Measurements from ENCODE around the gene HNRNPH3.

Gene HNRNPH3

DNA sequence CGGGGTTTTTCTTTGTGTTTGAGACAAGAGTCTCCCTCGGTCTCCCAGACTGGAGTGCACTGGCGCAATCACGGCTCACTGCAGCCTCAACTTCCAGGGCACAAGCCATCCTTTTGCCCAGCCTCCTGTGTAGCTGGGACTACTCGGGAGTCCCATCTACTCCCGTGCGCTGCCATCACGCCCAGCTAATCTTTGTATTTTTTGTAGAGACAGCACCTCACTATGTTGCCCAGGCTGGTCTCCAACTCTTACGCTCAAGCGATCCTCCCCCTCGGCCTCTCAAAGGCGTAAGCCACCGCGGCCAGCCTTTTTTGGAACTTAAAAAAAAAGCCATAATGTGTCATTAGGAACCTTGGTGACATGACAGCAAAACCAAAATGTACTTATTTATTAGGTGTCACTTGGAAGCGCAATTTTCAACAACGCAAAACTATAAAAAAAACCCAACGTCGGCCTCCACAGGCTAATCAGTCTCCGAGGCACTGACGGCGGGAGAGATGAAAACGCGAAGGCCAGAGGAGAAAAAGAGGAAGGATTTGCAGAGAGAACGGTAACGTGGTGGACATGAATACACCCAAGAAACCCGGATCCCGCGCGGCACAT is 911 bp upstream of the HNRNPH3 start:
- peak; percentile 6 for DNase-seq (ENCODE audit: low read depth)

DNA sequence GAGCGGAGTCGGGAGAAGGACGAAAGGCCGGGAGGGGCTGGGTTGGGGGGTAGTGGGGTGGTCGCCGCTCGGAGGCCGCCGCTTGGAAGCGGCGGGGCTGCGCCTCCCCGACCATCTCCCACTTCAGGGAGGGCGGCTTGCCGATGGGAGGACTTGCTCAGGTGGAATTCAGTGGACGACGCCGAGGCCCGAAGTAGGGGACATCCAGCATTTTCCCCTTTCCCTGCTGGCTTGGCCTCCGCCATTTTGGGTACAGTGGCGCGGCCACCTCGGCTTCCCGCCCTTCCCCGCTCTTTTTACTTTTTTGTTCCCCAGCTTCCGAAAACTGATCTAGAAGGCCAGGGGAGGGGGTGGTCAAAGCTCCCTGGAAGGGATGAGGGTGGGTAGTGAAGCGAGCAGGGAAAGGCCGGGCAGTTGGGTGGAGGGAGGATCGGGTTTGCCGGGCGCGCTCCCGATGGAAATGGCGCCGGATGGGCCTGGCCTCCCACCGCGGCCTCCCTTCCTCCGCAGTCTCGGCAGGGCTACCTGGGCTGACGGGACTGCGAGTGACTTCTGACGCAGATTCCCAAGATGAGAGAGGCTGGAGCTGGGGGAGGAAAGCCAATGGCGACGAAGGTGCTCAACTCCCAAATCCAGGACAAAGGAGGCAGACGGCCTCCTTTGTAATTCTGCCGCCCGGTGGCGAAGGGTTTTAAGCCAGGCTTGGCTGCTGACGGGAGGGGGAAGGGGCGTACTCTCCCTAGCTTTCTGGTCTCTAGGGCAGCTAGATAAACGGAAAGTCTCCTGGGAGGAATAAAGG is 594 bp downstream of the HNRNPH3 start, which contains the start of gene PBLD:
Gene PBLD, minus strand, starts transcription at position 670 of the 799 bp plus-strand sequence. CDS start 26,084 bp downstream, outside the sequence.
- peak; percentile 61 for DNase-seq (ENCODE audit: low read depth)

DNA sequence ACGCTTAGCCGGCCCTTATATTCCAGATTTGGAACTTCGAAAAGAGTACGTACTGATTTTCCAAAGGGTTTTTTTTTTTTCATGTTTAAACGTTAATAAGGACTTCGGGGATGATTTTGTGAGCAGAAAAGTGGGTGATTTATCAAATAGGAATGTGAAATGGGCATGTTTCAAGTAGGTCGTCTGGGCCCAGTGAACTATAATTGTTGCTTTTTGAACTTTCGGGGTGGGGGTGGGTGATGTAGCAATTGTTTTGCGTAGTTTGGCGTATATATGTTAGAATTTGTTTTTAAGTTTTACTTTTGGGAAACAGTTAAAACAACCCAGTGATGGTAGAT is 1.2 kb downstream of the HNRNPH3 start:
- DNase-seq (ENCODE audit: low read depth), result no peak

DNA sequence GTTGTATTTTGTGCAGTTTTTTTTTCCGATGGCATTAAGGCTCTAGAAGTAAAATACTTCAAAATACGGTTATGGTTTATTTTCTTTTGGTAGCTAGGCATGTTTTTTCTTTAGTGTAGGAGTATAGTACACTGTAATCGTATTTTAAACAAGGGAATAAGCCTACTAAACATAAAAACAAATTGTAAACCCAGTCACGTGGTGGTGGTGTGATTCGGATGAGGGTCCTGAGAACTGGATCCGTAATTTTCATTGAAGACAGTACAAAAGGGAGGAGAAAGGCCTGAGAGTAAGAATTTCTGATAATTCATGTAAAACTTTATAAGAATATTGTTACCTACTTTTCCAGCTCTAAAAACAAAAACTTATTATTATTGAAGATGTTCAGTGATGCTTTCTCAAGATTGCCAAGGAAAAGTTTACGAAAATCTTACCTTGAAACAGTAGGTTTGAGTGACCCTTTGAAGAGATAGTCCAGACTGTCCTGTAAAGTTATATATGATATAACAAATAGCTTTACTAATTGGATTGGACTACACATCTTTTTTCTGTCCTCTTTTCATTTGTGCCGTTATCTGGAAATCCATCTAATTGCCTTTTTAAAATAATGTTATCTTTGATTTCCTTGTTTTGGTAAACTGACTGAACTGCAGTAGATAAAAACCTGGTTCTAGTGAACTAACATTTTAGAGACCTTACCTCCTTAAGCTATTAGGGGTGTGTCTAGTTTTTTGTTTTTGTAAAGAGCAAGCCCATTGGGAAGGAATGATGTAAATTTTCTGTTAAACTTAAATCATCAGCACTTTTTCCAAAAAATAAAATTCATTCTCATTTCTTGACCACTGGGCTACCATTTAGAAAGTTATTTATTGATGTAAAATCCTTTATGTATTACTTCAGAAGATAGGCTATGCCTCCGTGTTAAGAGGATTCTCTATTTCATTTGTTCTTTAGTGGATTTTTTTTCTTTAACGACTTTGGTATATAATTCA is 1.9 kb downstream of the HNRNPH3 start:
- no peak for DNase-seq (ENCODE audit: low read depth)

DNA sequence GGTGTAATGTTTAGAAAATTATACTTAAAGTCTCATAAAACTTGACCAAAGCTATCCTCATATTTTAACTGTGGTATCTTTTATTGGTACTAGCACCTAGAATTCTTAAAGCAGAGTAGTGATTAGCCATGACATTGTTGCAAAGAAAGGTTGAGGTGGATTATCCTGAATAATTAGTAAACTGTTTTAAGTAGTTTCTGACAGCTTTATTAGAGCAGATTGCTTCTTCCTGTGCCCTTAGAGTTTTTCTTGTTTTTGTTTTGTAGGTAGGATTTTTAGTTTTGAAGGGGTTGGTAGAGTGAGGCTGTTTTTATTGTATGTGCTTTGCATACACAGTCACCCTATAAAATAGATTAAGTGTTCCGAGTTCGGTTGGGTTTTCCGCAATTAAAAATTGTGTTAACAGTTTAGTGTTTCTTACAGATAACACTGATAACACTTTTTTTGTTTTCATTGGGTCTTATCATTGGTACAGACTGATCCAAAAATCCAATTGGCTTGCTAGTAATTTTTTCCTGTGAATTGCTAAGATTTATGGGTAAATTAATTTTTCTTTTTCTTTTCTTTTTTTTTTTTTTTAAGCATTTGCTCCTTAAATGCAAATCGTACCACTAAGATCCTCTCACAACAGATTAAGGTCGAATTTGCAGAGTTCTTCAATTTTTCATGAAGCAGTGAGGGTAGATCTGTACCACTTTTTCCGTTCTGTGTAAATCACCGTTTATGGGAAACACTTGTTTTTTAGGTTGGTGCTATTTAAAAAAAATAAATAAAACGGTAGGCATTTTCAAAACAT is 3.0 kb downstream of the HNRNPH3 start:
- DNase-seq (ENCODE audit: low read depth), result no peak

DNA sequence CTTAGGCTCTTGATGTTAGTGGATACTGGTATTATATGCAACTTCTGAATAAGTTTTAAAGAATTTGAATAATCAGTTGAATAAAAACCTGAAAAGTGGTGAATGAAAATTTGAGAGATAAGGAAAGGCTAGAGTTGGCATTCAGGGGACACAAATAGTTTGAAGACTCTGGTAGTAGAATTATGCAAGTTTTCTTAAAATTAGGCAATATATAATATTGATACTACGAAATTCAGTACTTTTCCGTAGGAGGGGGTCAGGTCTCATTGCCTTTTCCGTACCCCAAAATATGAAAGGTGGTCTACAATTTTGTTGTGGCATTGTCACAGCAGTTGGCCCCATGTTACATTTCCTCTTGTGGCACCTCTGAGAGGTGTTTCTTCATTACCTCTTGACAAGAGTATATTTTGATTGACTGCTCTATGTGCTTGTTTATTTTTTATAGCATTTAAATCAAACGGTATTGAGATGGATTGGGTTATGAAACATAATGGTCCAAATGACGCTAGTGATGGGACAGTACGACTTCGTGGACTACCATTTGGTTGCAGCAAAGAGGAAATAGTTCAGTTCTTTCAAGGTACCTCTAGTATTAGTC is 5.0 kb downstream of the HNRNPH3 start:
- DNase-seq (ENCODE audit: low read depth), result no peak

DNA sequence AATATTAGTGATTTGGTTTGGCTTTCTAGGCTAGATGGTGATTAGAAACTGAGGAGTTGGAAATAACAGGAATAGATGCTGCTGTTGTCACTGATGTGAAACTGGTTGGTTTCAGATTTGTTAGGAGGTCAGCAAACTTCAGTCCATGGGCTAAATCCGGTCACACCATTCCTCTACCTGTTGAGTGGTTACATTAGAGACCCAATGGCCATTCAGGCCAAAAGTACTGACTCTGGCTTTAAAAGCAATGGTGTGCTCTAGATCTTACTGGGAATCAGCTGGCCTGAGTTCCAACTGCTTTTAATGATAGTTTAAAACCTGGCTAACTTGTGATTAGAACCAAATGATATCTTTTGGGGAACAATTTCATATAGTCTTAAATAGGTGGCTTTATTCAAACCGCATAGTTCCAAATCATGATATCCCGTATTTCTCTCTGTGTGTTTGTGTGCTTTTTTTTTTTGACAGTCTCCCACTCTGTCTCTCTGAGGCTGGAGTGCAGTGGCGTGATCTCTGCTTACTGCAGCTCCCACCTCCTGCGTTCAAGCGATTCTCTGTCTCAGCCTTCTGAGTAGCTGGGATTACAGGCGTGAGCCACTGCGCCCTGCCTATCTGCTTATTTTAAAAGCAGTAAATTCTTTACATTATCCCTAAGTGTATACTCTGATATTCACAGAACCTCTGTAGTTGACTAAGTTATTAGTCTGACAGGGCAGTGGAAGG is 8.7 kb downstream of the HNRNPH3 start:
- DNase-seq (ENCODE audit: low read depth), result no peak

DNA sequence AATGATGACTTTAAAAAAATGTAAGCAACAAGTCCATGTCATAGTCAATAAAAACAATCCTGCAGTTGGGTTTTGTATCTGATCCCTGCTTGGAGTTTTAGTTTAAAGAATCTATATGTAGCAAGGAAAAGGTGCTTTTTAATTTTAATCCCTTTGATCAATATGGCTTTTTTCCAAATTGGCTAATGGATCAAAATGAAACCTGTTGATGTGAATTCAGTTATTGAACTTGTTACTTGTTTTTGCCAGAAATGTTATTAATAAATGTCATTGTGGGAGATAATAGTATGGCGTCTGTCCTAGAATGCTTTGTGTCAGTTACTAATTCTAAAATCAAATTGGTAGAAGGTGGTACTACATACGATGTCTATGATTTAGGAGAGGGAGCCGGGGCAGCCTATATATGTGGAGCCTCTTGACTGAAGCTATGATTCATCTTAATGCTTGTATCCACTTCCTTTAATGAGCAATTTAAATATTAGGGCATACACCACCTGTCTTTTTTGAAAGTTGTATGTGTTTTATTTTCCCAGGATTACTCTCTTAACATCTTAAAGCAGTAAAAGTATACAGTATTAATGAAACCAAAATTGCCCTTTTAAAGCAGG is 11.1 kb downstream of the HNRNPH3 start:
- DNase-seq (ENCODE audit: low read depth), result no peak

DNA sequence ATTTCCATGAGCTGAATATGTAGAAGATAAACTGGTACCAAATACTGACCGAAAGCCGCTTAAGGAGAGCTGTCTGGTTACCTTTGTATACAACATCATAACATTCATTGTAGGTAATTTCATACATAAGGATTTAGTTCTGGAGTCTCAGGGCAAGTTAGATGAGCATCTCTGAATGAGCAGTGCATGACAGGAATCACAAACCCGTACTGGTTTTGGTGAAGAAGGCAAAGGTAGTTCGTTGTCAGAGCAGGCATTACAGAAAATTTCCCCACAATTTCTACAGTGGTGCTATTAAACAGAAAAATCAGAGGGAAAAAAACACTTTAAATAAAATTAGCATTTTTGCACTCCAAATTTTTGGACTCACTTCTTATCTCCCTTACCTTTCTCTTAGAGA is 13.8 kb downstream of the HNRNPH3 start:
- DNase-seq (ENCODE audit: low read depth), result no peak

DNA sequence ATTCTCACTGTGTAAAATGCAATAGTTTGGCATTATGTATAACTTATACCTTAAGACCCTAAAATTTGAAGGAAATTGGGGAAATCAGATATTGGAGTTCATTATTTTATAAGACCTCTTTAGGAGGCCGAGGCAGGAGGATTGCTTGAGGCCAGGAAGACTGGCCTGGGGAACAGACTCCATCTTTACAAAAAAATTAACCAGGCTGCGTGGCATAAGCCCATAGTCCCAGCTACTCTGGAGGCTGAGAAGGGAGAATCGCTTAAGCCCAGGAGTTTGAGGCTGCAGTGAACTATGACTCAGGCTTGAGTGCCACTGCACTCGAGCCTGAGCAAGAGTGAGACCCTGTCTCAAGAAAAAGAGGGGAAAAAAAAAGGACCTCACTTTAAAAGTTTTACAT is 14.9 kb downstream of the HNRNPH3 start:
- DNase-seq (ENCODE audit: low read depth), result no peak

DNA sequence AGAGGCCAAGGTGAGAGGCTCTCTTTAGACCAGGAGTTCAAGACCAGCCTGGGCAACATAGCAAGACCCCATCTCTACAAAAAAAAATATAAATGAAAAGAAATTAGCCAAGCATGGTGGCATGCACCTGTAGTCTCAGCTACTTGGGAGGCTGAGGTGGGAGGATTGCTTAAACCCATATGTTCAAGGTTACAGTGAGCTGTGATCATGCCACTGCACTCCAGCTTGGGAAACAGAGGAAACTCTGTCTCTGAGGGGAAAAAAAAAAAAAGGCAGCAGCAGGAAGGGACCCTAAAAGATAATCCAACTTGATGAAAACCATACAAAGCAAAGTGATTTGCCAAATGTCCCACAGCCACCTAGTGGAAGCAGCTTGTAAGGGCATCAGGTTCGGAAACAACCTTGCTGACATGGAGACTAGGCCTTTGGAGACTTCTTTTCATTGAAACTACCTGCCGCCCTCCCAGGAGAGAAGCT is 16.4 kb downstream of the HNRNPH3 start:
- DNase-seq (ENCODE audit: low read depth), result peak; percentile 36

DNA sequence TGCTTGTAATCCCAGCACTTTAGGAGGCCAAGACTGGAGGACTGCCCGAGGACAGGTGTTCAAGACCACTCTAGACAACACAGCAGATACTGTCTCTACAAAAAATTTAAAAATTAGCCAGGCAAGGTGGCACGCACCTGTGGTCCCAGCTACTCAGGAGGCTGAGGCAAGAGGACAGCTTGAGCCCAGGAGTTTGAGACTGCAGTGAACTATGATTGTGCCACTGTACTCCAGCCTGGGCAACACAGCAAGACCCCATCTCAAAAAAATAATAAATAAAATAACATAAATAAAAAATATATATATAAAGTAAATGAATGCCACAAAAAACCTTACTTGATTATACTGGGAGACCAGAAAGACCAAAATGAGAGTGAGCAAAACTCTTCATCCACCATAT is 21.7 kb downstream of the HNRNPH3 start:
- no peak for DNase-seq (ENCODE audit: low read depth)

DNA sequence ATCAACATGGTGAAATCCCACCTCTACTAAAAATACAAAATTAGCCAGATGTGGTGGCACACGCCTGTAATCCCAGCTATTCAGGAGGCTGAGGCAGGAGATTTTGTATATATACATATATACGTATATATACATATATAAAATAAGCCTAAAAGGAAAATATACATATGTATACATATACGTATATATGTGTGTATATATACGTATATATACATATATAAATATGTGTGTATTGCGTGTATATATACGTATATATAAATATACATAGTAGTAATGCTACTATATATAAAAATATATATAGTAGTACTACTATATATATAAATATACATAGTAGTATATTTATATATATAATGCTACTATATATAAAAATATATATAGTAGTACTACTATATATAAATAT is 27.3 kb downstream of the HNRNPH3 start:
- DNase-seq (ENCODE audit: low read depth), result no peak

DNA sequence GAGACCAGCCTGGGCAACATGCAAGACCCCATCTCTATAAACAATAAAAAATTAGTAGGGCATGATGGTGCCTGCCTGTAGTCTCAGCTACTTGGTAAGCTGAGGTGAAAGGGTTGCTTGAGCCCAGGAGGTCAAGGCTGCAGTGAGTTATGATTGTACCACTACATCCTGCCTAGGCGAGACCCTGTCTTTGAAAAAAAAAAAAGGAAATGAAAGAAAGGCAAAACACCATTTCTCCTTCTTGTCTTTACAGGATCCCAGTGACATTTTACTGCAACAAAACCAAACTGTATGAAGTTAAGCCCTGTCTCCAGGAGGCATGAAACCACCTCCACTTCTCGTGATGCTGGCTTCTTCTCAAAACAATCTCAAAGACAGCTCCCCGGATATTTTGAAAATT is 30.7 kb downstream of the HNRNPH3 start:
- DNase-seq (ENCODE audit: low read depth), result no peak

DNA sequence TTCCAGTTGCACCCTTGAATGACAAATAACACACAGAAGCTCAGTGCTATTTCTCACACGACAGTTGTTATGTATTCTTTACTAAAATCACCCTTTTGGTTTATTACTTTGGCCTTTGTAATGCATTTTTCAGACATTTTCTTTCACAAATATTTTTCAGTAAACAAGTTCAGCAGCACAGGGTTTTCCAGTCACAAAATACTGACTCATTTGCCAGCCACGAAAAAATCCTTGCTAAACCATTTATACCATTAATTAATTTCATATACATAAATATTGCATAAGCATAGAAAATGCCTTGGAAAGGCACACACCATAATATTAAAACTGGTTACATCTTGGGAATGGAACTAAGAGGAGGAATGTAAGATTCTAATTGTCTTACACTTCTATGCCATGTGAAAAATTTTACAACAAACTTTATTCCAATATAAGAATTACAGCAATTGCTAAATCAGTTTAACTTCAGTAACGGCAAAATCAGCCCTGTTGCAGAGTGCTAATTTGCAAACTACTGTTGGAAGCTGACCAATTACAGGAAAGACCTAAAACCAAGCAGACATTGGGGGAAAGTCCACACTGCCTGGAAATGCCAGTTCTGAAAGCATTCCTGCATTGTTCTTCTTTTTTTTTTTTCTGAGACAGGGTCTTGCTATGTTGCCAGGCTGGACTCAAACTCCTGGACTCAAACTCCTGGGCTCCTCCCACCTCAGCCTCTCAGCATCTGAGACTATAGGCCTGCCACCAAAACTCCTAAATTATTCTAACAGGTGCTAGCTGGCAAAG is 32.4 kb downstream of the HNRNPH3 start:
- DNase-seq (ENCODE audit: low read depth), result no peak

DNA sequence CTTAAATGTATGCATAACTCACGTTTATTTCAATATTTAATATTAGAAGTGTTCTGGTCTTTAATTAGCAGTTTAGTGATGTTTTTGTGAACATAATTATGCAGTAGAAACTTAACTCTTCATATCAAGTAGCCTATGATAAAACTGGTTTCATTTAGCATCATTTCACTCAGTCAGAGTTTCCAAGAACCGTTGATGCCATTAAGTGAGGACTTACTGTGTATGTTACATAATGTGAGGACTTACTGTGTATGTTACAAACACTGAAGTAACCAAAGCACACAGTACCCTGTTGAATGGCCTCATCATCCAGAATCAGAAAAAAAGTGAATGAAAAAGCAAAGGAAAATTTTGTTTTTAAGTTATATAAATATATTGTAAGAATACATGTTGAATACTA is 33.7 kb downstream of the HNRNPH3 start:
- DNase-seq (ENCODE audit: low read depth), result no peak

DNA sequence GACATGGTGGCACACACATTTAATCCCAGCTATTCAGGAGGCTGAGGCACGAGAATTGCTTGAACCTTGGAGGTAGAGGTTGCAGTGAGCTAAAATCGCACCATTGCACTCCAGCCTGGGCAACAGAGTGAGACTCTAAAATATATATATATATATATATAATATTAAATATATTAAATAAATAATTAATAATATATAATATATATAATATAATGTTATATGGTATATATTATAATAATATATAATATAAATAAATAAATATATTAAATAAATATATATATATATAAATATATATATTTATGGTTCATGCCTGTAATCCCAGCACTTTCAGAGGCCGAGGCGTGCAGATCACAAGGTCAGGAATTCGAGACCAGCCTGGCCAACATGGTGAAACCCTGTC is 34.7 kb downstream of the HNRNPH3 start:
- DNase-seq (ENCODE audit: low read depth), result no peak

DNA sequence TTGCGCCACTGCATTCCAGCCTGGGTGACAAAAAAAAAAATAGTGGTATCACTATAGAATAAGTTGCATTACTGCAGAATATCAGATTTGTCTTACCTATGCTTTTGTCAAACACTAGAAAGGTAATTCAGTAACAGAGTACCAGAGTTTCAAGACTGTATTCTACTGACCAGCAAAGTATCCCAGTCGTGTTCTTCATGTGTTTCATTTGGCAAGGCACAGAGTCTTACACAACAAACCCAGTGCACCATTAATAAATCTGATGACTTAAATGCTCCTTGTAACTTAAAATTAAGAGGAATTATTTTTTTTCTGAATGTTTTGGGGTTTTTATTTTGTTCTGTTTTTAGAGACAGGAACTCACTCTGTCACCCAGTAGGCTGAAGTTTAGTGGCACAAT is 35.3 kb downstream of the HNRNPH3 start:
- DNase-seq (ENCODE audit: low read depth), result no peak

DNA sequence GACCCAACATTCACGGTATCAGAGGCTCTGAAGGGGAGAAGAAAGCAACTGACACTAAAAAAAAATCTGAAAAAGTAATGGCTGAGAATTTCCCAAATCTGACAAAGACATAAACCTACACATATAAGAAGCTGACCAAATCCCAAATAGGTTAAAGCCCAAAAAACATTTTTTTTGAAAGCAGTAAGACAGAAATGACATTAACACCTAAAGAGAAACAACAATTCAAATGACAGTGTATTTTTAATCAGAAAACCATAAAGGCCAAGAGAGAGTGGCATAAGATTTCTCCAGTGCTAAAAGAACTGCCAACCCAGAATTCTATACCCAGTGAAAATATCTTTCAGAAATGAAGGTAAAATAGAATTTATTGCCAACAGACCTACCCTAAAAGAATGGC is 39.7 kb downstream of the HNRNPH3 start:
- no peak for DNase-seq (ENCODE audit: low read depth)

Data from fibroblast of the conjunctiva (primary cell).